ENCODE results near the gene JADE3. TPM values are rescaled to one million over a fixed set of nuclear protein-coding genes. Genes with fewer than 3 reads are reported as not detected.

JADE3 gene
- total RNA-seq, 1 donor from 2014 or later = 45.3 TPM

- ChIA-PET CTCF (no interaction called here), POLR2A (no interaction called here)
- Mint-ChIP-seq H3K27ac (no peak overlapping the region), H3K9me3 (no peaks in the 10 kb centered on the region), H3K36me3 (ENCODE audit: low read depth) (peaks cover 20% of the 10 kb centered on the region), H3K4me1 (no peaks in the 10 kb centered on the region), H3K4me3 (no peak overlapping the region), H3K27me3 (no peaks in the 10 kb centered on the region)
- no peak for ATAC-seq (ENCODE audit: low read depth)
- TF ChIP-seq, protein P1, sequence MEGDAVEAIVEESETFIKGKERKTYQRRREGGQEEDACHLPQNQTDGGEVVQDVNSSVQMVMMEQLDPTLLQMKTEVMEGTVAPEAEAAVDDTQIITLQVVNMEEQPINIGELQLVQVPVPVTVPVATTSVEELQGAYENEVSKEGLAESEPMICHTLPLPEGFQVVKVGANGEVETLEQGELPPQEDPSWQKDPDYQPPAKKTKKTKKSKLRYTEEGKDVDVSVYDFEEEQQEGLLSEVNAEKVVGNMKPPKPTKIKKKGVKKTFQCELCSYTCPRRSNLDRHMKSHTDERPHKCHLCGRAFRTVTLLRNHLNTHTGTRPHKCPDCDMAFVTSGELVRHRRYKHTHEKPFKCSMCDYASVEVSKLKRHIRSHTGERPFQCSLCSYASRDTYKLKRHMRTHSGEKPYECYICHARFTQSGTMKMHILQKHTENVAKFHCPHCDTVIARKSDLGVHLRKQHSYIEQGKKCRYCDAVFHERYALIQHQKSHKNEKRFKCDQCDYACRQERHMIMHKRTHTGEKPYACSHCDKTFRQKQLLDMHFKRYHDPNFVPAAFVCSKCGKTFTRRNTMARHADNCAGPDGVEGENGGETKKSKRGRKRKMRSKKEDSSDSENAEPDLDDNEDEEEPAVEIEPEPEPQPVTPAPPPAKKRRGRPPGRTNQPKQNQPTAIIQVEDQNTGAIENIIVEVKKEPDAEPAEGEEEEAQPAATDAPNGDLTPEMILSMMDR (IDR thresholded peaks at IDR 0.05) = no peak
- no peak for DNase-seq
- intact Hi-C loops (cut with micrococcal nuclease) = no loop called here
Observed at GRCh38 chrX:46873746-46874145, 38.5 kb upstream of the JADE3 start.

- intact Hi-C loops (cut with micrococcal nuclease) = no loop called here
Observed at GRCh38 chrX:46876901-46877300, 35.3 kb upstream of the JADE3 start.

DNA sequence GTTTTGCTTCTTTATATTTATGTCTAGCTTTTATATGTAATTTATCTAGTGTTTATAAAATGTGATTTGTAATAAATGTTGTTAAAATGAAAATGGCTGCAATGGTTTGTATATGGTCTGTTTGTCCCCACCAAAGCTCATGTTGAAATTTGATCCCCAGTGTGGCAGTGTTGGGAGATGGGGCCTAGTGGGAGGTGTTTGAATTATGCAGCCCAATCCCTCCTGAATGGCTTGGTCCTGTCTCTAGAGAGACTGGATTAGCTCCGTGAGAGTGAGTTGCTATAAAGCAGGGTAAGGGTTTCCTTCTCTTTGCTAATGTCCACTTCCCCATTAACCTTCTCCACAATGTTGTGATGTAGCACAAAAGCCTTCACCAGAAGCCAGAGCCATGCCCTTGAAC, 30.0 kb upstream of the JADE3 start:
- H3K4me3 Mint-ChIP-seq = no peak overlapping the region
- DNase-seq = no peak
- H3K9me3 Mint-ChIP-seq = no peaks in the 10 kb centered on the region
- no peak overlapping the region for H3K27ac Mint-ChIP-seq
- CTCF ChIA-PET = no interaction called here
- ATAC-seq (ENCODE audit: low read depth) = no peak
- H3K4me1 Mint-ChIP-seq = no peaks in the 10 kb centered on the region
- peaks cover 28% of the 10 kb centered on the region for H3K36me3 Mint-ChIP-seq (ENCODE audit: low read depth)
- intact Hi-C loops (cut with micrococcal nuclease) = no loop called here
- POLR2A ChIA-PET = no interaction called here
- TF ChIP-seq, protein P1 (IDR thresholded peaks at IDR 0.05) = no peak
- H3K27me3 Mint-ChIP-seq = no peaks in the 10 kb centered on the region

More at GRCh38 chrX:46876901-46877300, 35.3 kb upstream of the JADE3 start:
- TF ChIP-seq, protein P1 (IDR thresholded peaks at IDR 0.05) = no peak
- ChIA-PET POLR2A (no interaction called here), CTCF (no interaction called here)
- Mint-ChIP-seq H3K9me3 (no peaks in the 10 kb centered on the region), H3K4me1 (no peaks in the 10 kb centered on the region), H3K4me3 (no peak overlapping the region), H3K27me3 (no peaks in the 10 kb centered on the region), H3K36me3 (ENCODE audit: low read depth) (peaks cover 19% of the 10 kb centered on the region), H3K27ac (no peak overlapping the region)
- DNase-seq (no peak), ATAC-seq (ENCODE audit: low read depth) (no peak)

GRCh38 chrX:46884799-46885198, 27.4 kb upstream of the JADE3 start:
- Mint-ChIP-seq H3K27ac (no peak overlapping the region), H3K36me3 (ENCODE audit: low read depth) (peaks cover 23% of the 10 kb centered on the region), H3K4me3 (no peak overlapping the region), H3K9me3 (no peaks in the 10 kb centered on the region), H3K4me1 (no peaks in the 10 kb centered on the region), H3K27me3 (no peaks in the 10 kb centered on the region)
- TF ChIP-seq, protein P1 (IDR thresholded peaks at IDR 0.05) = no peak
- ChIA-PET CTCF (no interaction called here), POLR2A (no interaction called here)
- DNase-seq (no peak), ATAC-seq (ENCODE audit: low read depth) (no peak)
- intact Hi-C loops (cut with micrococcal nuclease) = no loop called here

DNA sequence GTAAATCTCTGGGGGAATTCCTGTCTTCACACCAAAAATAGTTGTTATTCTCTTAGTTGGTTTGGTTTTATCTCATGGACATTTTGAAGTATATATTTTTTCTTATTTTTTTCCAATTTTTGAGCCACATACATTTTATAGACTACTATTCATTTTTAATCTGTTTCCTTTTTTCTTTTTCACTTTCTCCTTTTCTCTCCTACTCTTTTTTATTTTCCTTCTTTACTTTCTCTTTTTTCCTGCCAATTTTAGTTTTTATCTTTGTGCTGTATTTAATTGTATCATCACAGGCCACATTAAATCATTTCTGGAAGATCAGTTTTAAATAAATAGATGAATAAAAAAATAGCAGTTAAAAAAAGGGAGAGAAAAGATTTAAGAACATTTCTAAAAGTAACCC, 14.0 kb upstream of the JADE3 start:
- intact Hi-C loops (cut with micrococcal nuclease) = no loop called here
- Mint-ChIP-seq H3K4me1 (no peaks in the 10 kb centered on the region), H3K27me3 (no peaks in the 10 kb centered on the region), H3K4me3 (no peak overlapping the region), H3K36me3 (ENCODE audit: low read depth) (no peaks in the 10 kb centered on the region), H3K27ac (no peak overlapping the region), H3K9me3 (no peaks in the 10 kb centered on the region)
- TF ChIP-seq, protein P1 (IDR thresholded peaks at IDR 0.05) = no peak
- POLR2A ChIA-PET = no interaction called here
- DNase-seq = no peak
- ATAC-seq (ENCODE audit: low read depth) = no peak
- CTCF ChIA-PET = interaction anchor here (1.0 kb wide), 1 partner anchor 18 kb away, joined by 3 read pairs; no protein-coding TSS in a partner anchor
